AG04450 (cell line): ENCODE measurements around the gene SPTBN4. TPM values are rescaled to one million over a fixed set of nuclear protein-coding genes. Genes with fewer than 3 reads are reported as not detected.
"Not testable (repeated sequence)": the region's sequence is repeated elsewhere in the genome, so short reads cannot be mapped to it uniquely, and the experiment has no call there.

ENCODE experiments used
- CTCF ChIA-PET: fragments of 300-600, 350-600 bp; formaldehyde crosslinking; extraction: SDS; loops from one replicate; lab custom pipeline; 2022; ENCODE audit warnings: antibody characterized with exemption, inconsistent platforms; lab: Charles Lee
- POLR2A ChIA-PET: fragments of 350-600 bp; formaldehyde crosslinking; extraction: SDS; loops from one replicate; lab custom pipeline; 2021; ENCODE audit warnings: antibody characterized with exemption, inconsistent platforms; lab: Yijun Ruan, JAX
- DNase-seq: peaks from one replicate; pipeline ENCODE4 v3.0.0-alpha.2; 2011; ENCODE audit warnings: low read depth, low spot score
- H3K27ac ChIP-seq: one replicate; pipeline ENCODE4 v1.5.1; 2012; ENCODE audit warnings: low read depth, low read length, control low read depth
- H3K27me3 ChIP-seq: one replicate; pipeline ENCODE4 v1.6.0; 2012; ENCODE audit warnings: low read length; ENCODE audit not compliant: control insufficient read depth, insufficient read depth
- H3K4me3 ChIP-seq: 2 replicates; pipeline ENCODE4 v1.5.1; 2011; ENCODE audit warnings: mild to moderate bottlenecking, low read depth, low read length, control low read depth
- H3K9me3 ChIP-seq: 2 replicates; pipeline ENCODE4 v1.5.1; 2012; ENCODE audit warnings: low read length; ENCODE audit not compliant: control insufficient read depth, insufficient read depth
- CTCF ChIP-seq: IDR thresholded peaks from 2 replicates; pipeline ENCODE4 v1.5.1; 2011; ENCODE audit warnings: low read depth, low read length, control low read depth, inconsistent platforms
- polyA plus RNA-seq: library from polyadenylated mRNA; depleted of rRNA; stranded (reverse); fragments of >200 nt; gene quantifications from 2 replicates; pipeline ENCODE4 v1.2.3, GENCODE V29; 2011

Gene SPTBN4
- polyA plus RNA-seq, 1 experiment: 1.3 TPM

- CTCF ChIA-PET: no interaction called here
These were observed 25.5 kb downstream of the SPTBN4 start for GRCh38 chr19:40492274-40492673.

GRCh38 chr19:40493778-40494177 lies 27.0 kb downstream of the SPTBN4 start:
- peaks cover 15% of the 10 kb centered on the region for H3K27me3 ChIP-seq
- no peak for TF ChIP-seq CTCF
- ChIA-PET POLR2A (no interaction called here), CTCF (interaction anchor here (0.6 kb wide), 1 partner anchor 73 kb away, joined by 3 read pairs; no protein-coding TSS in a partner anchor)
- no peak for DNase-seq
- no peak overlapping the region for H3K4me3 ChIP-seq
- peaks cover 9% of the 10 kb centered on the region; the same call in 1 of the 2 replicates for H3K9me3 ChIP-seq
- H3K27ac ChIP-seq: no peak overlapping the region

More at GRCh38 chr19:40492274-40492673, 25.5 kb downstream of the SPTBN4 start:
- no peak for DNase-seq
- POLR2A ChIA-PET: no interaction called here
- Histone ChIP-seq H3K27ac (no peak overlapping the region), H3K27me3 (peaks cover 18% of the 10 kb centered on the region), H3K9me3 (peaks cover 9% of the 10 kb centered on the region; the same call in 1 of the 2 replicates), H3K4me3 (no peak overlapping the region)
- TF ChIP-seq CTCF: no peak

GRCh38 chr19:40494191-40494838 lies 27.5 kb downstream of the SPTBN4 start:
- H3K9me3 ChIP-seq: peaks cover 8% of the 10 kb centered on the region; the same call in 1 of the 2 replicates
- CTCF ChIA-PET: no interaction called here
- DNase-seq: no peak
- TF ChIP-seq CTCF: no peak
- H3K27me3 ChIP-seq: peaks cover 15% of the 10 kb centered on the region
- no peak overlapping the region for H3K27ac ChIP-seq
- POLR2A ChIA-PET: no interaction called here
- H3K4me3 ChIP-seq: no peak overlapping the region

- no peaks in the 10 kb centered on the region for H3K9me3 ChIP-seq
- CTCF ChIA-PET: no interaction called here
- H3K27ac ChIP-seq: no peak overlapping the region
- H3K27me3 ChIP-seq: peaks cover 18% of the 10 kb centered on the region
- no peak for TF ChIP-seq CTCF
- POLR2A ChIA-PET: no interaction called here
- no peak for DNase-seq
- no peak overlapping the region for H3K4me3 ChIP-seq
These were observed 30.4 kb downstream of the SPTBN4 start for GRCh38 chr19:40497214-40497613.

- no peak for TF ChIP-seq CTCF
- H3K27me3 ChIP-seq: peaks cover 11% of the 10 kb centered on the region
- POLR2A ChIA-PET: no interaction called here
- no peak overlapping the region for H3K27ac ChIP-seq
- CTCF ChIA-PET: interaction anchor here (1.0 kb wide), 1 partner anchor 50 kb away, joined by 3 read pairs; no protein-coding TSS in a partner anchor
- no peak overlapping the region for H3K4me3 ChIP-seq
- DNase-seq: no peak
- H3K9me3 ChIP-seq: no peaks in the 10 kb centered on the region
These were observed 32.5 kb downstream of the SPTBN4 start for GRCh38 chr19:40499320-40499719.

GRCh38 chr19:40500678-40501530 lies 34.1 kb downstream of the SPTBN4 start:
- H3K27ac ChIP-seq, DNase-seq, POLR2A ChIA-PET, H3K27me3 ChIP-seq, H3K4me3 ChIP-seq, H3K9me3 ChIP-seq: not testable (repeated sequence)
- CTCF ChIA-PET: interaction anchor here (0.6 to 1.1 kb wide), 5 partner anchors 16 to 909 kb away, joined by 3 to 6 read pairs (median 5); no protein-coding TSS in a partner anchor
